Measurements from ENCODE around the gene NCKAP5.

NCKAP5 gene

GRCh38 chr2:133596701-133597393 is 28.6 kb upstream of the NCKAP5 start:
- no peak for DNase-seq (ENCODE audit: low read depth)
- TF ChIP-seq CTCF (IDR thresholded peaks at IDR 0.05; ENCODE audit: insufficient read depth, low read depth, low read length, missing control alignments), result no peak
- H3K4me3 ChIP-seq (ENCODE audit: low read length), result no peak overlapping the region

GRCh38 chr2:133591164-133591563 is 22.9 kb upstream of the NCKAP5 start:
- no peak for TF ChIP-seq CTCF (IDR thresholded peaks at IDR 0.05; ENCODE audit: insufficient read depth, low read depth, low read length, missing control alignments)
- DNase-seq (ENCODE audit: low read depth), result no peak
- no peak overlapping the region for H3K4me3 ChIP-seq (ENCODE audit: low read length)

GRCh38 chr2:133589456-133589855 is 21.2 kb upstream of the NCKAP5 start:
- no peak for TF ChIP-seq CTCF (IDR thresholded peaks at IDR 0.05; ENCODE audit: insufficient read depth, low read depth, low read length, missing control alignments)
- no peak overlapping the region for H3K4me3 ChIP-seq (ENCODE audit: low read length)
- no peak for DNase-seq (ENCODE audit: low read depth)

GRCh38 chr2:133588144-133588543 is 19.9 kb upstream of the NCKAP5 start:
- DNase-seq (ENCODE audit: low read depth), result no peak
- H3K4me3 ChIP-seq (ENCODE audit: low read length), result no peak overlapping the region
- TF ChIP-seq CTCF (IDR thresholded peaks at IDR 0.05; ENCODE audit: insufficient read depth, low read depth, low read length, missing control alignments), result no peak

GRCh38 chr2:133586978-133587377 is 18.7 kb upstream of the NCKAP5 start:
- peak; percentile 80 for DNase-seq (ENCODE audit: low read depth)
- no peak overlapping the region for H3K4me3 ChIP-seq (ENCODE audit: low read length)
- TF ChIP-seq CTCF (IDR thresholded peaks at IDR 0.05; ENCODE audit: insufficient read depth, low read depth, low read length, missing control alignments), result no peak

GRCh38 chr2:133581010-133581760 is 12.9 kb upstream of the NCKAP5 start:
- peak; percentile 37 for TF ChIP-seq CTCF (IDR thresholded peaks at IDR 0.05; ENCODE audit: insufficient read depth, low read depth, low read length, missing control alignments)
- DNase-seq (ENCODE audit: low read depth), result no peak
- H3K4me3 ChIP-seq (ENCODE audit: low read length), result no peak overlapping the region
